Activated CD8-positive, alpha-beta memory T cell treated with anti-CD3 and anti-CD28 coated beads, Interleukin-2, amount 50 U/mL, for 24 hours (primary cell): ENCODE measurements around the gene ATXN2.

Experiments used
- DNase-seq: peaks from one replicate; pipeline ENCODE4 v3.0.0-alpha.2; 2020; ENCODE audit errors: extremely low read depth

ATXN2 gene

DNA sequence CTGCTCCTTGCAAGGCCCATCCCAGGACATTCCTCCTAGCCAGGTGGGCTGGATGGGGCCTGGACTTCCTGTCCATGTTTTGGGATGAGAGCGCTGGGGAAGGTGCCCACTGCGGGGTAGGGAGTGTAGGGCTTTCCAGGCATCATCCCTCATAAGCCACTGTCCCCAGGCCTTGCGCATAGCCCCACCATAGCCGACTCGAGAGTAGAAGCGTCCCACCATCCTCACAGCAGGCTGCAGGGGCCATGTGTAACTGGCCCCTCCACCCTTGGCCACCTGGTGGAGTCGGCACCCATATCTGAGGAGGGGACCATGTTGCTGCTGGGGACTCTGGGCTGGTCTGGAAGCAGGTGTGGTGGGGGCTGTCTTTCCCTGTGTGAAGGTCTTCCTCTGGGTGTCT, 162.8 kb downstream of the ATXN2 start:
- no peak for DNase-seq

DNA sequence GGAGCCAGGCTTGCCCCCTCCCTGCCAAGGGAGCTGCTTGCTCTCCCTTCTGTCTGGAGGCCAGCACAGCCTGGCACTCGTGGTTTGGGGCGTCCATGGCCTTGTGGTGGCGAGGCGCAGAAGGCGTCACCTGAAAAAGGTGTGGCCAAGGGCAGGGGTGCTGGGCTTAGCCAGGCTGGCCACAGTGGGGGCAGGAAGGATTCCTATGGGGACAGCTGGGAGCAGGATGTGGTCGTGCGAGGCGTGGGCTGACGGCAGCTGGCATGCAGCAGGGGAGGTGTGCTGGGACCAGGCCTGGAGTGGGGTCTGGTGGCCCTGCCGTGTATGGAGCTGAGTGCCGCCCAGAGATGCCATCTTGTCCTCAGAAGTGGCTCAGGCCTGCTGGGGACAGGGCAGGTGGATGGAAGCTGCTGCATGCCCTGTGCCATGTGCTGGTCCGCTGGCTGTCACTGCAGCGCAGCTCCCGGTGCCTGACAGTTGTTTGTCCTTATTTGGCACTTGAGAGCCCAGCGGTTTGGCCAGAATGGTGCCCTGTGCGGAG, 163.4 kb downstream of the ATXN2 start:
- DNase-seq = no peak

DNA sequence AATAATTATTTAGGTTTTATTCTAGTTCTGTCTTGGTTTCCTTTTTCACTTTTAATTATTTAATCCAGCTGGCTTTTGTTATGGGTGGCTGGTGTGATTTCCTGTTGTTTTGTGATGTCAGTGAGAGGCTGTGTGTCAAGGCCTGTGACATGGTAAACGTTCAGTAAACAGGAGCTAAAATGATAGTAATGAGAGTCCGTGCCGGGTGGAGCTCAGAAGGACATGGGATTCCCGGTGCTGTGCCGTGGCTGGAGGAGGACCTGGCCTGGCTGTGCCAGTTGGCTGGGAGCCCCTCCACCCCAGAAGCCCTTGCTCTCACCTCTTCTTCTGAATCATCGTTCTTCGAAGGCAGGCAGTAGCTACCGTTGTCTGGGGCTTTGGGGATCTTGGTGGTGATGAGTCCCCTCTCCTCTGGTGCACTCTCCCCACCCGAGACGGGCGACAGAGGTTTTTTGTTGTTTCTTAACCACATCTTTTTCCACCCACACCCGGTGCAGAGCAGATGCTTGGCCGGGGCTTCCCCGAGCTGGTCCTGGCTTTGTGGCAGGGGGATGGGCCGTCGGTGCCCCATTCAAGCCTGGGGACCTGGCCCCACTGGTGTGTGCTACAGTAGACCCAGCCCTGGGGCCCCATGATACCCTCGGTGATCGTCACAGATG, 164.3 kb downstream of the ATXN2 start:
- DNase-seq = peak; percentile 71

DNA sequence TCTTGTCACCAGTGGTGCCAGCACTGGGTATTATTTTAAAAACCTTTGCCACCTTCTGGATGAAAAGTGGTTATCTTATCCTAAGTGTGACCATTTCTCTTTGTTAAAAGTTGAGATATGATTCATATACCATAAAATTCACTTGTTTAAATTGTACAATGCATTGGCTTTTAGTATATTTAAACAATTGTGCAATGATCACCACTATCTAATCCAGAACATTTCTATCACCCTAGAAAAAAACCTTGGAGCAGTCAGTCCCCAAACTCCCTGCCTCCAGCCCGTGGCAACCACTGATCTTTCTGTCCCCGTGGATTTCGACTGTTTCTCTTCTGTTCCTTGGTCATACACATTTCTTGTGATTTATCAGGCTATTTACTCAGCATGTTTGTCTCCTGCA, 165.1 kb downstream of the ATXN2 start:
- DNase-seq = no peak

DNA sequence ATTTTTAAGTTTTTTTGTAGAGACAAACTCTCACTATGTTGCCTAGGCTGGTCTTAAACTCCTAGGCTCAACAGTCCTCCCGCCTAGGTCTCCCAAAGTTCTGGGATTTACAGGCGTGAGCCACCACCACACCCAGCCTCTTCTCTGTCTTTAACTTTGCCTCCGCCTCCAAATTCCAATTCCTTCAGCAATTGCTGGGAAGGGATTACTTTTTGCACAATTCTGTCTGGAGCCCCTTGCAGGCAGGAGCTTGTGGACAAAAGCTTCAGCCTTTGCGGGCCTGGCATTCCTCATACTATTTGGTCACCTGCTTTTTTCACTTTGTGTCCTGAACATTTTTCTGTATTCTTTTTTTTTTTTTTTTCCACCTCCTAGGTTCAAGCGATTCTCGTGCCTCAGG, 167.3 kb downstream of the ATXN2 start:
- no peak for DNase-seq

DNA sequence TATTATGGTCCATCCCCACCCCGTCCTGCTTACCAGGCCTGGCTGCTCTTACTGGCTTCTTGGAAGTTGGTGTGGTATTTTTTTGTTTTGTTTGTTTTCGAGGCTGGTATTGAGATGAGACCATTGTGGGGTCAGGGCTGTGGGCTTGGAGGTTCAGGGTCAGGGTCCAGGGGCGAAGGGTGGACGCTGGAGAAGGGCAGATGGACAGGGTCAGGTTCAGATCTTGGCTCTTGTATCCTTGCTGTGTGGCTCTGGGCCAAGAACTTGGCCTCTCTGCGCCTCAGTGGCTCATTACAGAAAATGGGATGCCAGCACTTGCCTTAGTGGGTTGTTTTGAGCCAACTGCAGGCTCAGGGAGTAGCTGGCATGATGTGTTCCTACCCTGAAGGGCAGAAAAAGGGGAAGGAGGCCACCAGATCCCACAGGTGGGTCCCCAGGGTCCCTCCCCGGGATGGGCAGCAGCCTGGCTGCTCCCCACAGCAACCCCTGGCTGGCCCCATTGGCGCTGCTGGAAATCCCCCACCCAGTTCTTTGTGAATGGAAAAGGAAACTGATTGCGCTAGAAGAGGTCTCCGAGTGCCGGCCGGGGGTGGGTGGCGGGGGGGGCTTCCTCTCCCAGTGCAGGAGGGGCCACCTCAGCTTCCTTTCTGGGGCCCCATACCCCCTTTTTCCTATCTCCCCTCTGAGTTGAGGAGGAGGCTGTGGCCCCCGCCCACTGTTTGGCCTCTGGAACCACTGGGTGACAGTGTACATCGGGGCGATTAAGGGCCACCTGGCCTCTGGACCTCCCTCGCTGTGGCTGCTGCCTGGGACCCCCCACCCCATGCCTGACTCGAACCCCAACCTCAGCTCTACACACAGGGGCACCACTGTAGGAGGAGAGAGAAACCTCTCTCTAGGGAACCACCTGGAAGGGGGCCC, 168.4 kb downstream of the ATXN2 start:
- no peak for DNase-seq

DNA sequence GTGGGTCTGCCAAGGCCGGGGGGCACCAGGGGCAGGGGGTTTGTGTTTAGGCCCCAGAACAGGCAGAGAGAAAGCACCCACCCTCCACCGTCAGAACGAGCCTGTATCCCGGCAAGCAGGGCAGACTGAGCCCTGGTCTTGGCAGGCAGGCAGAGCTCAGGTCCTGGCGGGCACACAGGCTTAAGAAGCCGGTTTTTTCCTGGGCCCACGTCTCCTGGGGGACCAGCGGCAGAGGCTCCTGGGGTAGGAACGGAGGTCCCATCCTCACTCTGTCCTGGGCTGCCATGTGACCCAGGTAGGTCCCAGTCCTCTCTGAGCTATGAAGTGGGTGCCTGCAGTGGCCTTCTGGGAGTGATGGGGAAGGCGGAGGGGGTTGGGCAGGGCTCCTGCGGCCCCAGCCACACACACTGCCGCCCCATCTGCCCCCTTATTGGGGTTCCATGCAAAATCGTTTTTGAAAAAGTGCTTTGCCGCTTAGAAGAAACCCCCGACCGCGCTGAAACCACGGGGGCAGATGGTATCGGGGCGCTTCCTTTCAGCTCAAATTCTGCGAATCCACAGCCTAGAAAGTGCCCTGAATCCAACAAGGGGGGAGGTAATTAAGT, 169.2 kb downstream of the ATXN2 start:
- no peak for DNase-seq

DNA sequence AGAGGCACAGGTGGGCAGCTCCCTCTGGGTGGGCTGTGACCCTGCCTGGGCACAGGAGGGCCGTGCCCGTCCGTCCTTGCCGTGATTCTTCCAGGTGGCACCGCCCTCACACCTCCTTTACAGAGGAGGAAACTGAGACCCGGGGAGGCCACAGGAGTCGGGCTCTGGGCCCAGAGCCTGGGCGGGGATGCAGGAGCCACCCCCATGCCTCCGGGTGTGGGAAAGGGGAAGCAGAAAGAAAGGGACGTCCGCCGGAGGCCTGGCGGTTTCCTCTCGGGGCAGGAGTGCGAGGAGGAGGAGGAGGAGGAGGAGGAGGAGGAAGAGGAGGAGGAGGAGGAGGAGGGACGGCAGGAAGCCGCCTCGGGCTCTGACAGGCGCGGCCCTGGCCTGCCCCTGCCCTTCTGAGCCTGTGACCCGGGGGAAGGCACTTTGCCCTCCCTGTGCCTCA, 170.4 kb downstream of the ATXN2 start:
- no peak for DNase-seq

DNA sequence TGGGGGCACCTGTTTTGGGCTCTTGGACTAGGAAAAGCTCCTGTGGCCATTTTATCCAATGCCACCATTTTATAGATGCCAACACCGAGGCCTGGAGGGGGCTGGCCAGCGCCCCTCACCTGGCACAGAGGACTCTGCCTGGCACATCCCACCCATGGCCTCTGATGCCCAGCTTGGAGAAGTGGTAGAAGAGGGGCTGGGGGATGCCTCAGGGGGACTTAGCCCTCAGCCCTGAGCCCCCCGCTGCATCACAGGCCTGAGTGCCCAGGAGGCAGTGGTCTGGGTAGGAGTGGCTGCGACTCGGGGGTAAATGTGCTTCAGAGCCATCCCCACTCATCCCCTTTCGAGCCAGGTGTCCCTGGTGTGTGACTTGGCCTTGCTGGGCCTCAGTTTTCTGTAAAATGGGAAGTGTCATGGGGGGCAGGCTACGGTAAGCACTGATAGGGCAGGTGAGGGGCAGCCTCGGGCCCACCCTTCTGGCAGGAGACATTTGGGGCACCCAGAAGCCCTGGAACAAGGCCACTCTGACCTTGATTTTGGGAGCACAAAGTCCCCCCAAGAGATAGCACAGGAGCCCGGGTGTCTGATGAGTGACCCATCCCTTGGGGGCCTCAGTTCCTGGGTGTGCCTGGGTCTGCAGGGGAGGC, 170.9 kb downstream of the ATXN2 start:
- no peak for DNase-seq

DNA sequence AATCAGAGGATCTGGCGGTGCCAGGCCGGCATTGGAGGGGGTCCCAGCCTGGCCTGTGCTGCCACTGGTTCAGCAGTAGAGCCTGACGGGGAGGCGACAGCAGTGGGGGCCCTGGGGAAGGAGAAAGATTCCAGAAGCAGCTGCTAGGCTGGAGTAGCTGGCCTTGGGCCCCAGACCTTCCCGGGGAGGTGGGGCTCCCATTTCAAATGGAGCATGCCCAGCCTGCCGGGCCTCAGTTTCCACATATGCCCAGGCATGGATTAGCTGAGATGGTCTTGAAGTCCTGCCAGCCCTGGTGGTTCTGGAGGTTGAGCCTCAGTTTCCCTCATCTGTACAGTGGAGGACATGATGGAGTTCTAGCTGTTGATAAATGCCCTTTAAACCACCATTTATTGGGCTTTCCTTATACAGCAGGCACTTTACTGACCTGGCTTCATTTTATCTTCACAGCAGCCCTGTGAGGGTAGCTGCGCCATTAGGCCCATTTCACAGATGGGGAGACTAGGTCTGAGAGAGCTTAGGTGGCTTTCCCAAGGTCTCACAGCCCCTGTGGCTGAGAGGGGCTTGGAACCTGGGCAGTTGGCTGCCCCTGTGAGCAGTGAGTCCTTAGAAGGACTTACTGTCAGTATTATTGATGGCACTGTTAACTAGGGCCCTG, 171.6 kb downstream of the ATXN2 start:
- DNase-seq = no peak

DNA sequence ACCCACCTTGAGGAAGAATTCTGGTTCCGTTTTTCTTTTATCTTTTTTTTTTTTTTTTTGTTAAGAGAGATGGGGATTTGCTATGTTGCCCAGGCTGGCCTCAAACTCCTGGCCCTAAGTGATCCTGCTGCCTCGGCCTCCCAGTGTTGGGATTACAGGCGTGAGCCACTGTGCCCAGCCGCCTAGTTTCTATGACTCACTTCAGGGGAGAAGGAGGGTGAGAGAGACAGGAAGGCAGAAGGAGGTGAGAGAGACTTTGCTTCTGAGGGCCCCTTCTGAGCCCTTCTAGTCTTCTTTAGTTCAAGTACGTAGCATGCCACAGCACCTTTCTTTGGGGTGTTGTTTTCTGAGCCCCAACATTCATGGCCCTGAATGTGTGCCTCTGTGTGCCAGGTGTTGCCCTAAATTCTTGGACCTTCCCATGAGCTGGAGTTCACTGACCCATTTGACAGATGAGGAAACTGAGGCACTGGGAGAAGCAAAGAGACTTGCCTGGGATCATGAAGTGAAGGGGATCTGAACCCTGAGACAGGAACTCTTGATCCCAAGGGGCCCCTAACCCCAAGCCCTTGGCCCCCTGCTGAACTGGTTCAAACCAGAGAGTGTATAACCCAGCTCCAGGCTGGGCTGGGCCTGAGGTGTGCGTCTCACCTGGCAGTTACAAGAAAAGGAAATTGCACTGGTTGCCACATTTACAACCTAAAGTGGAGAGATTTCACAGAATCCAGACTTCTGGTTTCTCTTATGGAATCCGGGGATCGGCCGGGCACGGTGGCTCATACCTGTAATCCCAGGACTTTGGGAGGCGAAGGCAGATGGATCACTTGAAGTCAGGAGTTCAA, 172.6 kb downstream of the ATXN2 start:
- DNase-seq = no peak

DNA sequence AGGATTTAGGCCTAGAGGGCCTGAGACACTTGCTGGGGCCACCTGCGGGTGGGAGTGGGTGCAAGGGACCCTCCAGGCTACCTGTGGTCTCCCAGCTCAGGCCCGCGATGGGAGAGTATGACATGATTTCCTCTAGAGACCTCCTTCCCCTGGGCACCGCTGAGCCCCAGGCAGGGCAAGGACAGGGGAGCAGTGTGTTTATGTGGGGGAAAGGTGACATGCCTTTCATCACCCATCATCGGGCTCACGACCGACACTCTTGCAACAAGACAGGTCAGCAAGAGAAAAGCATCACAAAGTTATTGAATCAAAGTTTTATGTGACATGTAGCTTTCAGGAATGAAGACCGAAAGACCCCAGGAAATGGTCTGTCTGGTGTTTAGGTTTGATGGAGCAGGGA, 173.5 kb downstream of the ATXN2 start:
- no peak for DNase-seq

DNA sequence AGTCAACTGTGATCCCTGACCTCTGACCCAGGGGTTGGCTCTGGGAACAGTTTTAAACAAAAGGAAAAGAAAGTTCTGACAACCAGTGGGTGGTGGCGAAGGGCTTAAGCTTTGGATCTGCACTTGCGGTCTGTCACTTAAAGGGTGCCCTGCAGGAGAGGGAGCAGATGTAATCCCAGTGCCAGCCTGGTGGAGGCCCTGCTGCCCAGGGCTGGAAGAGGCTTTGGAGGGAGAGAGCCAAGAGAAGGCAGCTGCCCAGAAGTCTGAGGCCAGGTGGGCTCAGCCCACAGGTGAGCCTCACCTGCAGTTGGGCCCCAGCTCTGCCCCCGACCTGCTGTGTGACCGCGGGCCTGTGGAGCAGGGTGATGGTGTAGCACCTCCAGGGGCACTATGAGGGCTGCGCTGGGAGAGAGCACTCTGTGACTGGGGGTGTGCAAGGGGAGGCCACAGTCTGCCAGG, 174.3 kb downstream of the ATXN2 start:
- DNase-seq = no peak

DNA sequence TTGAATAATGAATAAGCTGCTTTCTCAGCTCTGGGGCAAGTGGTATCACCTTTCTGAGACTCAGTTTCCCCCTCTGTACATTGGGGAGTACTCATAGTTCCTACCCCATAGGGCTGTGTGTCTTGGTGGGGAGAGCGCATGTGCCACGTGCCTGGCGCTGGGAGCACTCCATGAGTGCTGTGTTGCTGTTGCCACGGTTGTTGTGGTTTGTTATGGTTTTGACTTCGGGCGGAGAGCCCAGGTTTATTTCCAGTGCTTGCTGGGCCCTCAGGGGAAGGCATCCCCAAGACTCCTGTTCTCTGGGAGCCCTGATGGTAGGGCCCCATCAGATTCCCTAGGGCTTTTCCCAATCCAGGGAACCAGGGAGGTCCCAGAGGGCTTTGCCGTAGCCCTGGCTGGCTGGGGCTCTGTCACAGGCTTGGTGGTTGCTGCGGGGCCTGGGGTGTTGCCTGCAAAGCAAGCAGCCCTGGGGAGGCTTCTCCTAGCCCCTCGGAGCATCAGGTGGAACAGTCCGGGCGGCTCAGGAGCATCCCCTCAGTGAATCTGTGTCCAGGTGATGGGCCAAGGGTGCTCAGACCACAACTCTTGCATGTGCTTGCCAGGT, 174.8 kb downstream of the ATXN2 start:
- no peak for DNase-seq

DNA sequence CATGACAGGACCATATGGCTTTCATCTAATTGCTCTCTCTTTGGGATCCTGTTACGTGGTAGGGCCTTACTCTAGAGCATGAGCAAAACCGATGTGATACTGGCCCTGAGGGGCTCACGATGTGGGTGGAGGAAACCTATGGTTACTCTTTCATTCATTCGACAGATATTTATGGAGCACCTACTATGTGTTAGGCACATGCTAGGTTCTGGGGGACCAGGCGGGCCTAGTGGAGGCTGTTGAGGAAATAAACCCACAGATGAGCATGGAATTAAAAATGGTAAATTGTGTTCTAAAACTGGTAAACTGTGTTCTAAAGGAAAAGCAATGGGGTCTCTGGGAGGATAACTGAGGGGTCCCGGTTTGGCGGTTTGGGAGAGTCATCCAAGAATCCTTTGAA, 178.6 kb downstream of the ATXN2 start:
- DNase-seq = no peak

DNA sequence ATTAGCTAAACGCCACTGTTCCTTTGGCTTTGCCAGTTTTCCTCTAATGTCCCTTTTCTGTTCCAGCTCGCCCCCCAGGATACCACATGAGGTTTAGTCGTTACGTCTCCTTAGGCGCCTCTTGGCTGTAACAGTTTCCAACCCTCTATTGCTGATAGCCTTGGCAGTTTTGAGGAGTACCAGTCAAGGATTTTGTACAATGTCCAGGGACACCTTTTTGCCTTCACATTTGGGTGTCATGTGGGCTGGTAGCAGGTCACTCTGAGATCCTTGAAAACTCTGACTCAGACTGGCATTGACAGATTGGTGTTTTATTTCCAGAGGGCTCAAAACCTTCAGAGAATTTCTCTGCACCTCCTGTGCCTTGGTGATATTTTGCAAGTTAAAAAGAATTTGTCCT, 179.3 kb downstream of the ATXN2 start:
- no peak for DNase-seq

DNA sequence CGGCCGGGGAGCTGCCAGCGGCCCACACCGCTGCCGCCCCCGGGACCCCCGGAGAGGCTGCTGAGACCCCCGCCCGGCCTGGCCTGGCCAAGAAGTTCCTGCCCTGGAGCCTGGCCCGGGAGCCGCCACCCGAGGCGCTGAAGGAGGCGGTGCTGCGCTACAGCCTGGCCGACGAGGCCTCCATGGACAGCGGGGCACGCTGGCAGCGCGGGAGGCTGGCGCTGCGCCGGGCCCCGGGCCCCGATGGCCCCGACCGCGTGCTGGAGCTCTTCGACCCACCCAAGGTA, 180.6 kb downstream of the ATXN2 start:
- no peak for DNase-seq

DNA sequence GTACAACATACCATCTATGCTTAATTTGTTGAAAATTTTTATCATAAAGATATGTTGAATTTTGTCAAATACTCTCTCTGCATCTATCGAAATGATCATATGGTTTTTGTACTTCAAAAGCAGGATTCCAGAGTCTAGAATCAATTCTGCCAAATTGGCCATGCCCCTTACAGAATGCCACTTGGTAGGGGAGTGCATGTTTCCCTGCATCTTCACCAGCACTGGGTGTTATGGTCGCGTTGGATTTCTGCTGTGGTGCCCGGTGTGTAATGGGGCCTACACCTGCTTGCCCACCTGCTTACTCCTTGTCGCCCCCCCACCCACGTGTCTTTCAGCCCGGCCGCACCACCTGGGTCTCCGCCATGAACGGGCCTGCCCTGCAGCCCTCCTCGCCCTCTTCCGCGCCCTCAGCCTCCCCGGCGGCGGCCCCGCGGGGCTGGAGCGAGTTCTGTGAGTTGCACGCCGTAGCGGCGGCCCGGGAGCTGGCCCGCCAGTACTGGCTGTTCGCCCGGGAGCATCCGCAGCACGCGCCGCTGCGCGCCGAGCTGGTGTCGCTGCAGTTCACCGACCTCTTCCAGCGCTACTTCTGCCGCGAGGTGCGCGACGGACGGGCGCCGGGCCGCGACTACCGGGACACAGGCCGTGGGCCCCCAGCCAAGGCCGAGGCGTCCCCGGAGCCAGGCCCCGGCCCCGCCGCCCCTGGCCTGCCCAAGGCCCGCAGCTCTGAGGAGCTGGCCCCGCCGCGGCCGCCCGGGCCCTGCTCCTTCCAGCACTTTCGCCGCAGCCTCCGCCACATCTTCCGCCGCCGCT, 181.1 kb downstream of the ATXN2 start:
- no peak for DNase-seq

DNA sequence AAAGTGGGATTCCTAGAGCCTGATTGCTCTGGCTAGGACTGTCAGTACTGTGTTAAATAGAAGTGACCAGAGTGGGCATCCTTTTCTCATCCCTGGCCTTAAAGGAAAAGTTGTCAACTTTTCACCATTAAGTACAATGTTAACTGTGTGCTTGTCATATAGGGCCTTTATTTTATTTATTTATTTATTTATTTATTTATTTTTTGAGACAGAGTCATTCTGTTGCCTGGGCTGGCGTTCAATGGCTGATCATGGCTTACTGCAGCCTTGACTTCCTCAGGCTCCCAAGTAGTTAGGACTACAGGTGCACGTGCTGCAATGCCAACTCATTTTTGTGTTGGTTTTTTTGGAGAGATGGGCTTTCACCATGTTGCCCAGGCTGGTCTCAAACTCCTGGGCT, 181.8 kb downstream of the ATXN2 start:
- DNase-seq = no peak
